HL-60 (cell line): Measurements from ENCODE around the gene SOX15.

Experiments used
- DNase-seq, 2 experiments: peaks; one replicate each; pipeline ENCODE4 v3.0.0-alpha.2; 2010 to 2020; ENCODE audit warnings: low read depth in 1 of 2, low spot score in 1 of 2
- H3K27ac ChIP-seq: fragments of 250-450 bp; sonication (Bioruptor Pico); replicated peaks from 2 replicates; pipeline ENCODE4 v1.5.1; 2020; ENCODE audit warnings: mild to moderate bottlenecking, moderate library complexity
- H3K27me3 ChIP-seq: fragments of 250-450 bp; sonication (Bioruptor Pico); 2 replicates; pipeline ENCODE4 v1.5.1; 2021; ENCODE audit warnings: mild to moderate bottlenecking, moderate library complexity; ENCODE audit not compliant: insufficient read depth, poor library complexity, severe bottlenecking
- H3K4me3 ChIP-seq: replicated peaks from 2 replicates; pipeline ENCODE4 v1.5.1; 2011; ENCODE audit warnings: mild to moderate bottlenecking, control low read depth, low read length; ENCODE audit not compliant: insufficient read depth
- GABPA ChIP-seq: IDR thresholded peaks from 2 replicates; pipeline ENCODE4 v1.6.1; 2012; ENCODE audit warnings: low read depth
- POLR2AphosphoS5 ChIP-seq: IDR thresholded peaks from 2 replicates; pipeline ENCODE4 v1.6.1; 2012; ENCODE audit warnings: low read depth
- SPI1 ChIP-seq: IDR thresholded peaks from 2 replicates; pipeline ENCODE4 v1.6.1; 2012; ENCODE audit warnings: low read depth, mild to moderate bottlenecking, borderline replicate concordance
- TF ChIP-seq, protein P1 (sequence below): IDR thresholded peaks from 2 replicates; pipeline ENCODE4 v1.6.1; 2012; ENCODE audit warnings: low read depth; ENCODE audit not compliant: insufficient replicate concordance
- TF ChIP-seq, protein P2 (sequence below): IDR thresholded peaks from one replicate; pipeline ENCODE4 v1.5.1; 2011; ENCODE audit warnings: low read length, control low read depth, inconsistent platforms; ENCODE audit not compliant: insufficient read depth

The SOX15 gene

GRCh38 chr17:7590743-7591142, 849 bp upstream of the SOX15 start:
- DNase-seq: no peak
- H3K4me3 ChIP-seq: no peak overlapping the region

DNA sequence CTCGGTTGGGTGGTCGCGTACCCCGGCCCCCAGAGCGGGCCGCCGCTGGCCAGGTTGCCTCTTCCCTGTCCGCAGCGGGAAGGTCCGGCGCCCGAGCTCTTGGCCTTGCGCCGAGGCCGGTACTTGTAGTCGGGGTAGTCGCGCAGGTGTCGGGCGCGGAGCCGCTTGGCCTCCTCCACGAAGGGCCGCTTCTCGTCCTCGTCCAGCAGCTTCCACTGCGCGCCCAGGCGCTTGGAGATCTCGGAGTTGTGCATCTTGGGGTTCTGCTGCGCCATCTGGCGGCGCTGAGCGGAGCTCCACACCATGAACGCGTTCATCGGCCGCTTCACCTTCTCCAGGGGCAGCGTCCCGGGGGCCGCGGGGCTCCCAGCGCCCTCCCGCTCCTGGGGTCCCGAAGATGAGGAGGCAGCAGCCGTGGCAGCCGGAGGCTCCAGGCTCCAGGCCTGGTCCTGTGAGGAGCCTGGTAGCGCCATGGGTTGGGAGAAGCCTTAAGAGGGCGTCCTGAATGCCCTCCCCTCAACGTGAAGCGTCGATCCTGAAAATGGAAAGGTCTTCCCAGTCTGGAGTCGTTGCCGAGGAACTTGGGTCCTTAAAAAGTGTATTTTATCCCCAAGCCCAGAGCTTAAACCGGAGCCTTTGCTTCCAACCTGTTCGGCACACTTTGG, 558 bp downstream of the SOX15 start:
- no peak for DNase-seq

More at GRCh38 chr17:7590743-7591142, 849 bp upstream of the SOX15 start:
- H3K27me3 ChIP-seq: no peaks in the 10 kb centered on the region
- TF ChIP-seq GABPA: no peak
- TF ChIP-seq POLR2AphosphoS5: no peak
- TF ChIP-seq, protein P1, sequence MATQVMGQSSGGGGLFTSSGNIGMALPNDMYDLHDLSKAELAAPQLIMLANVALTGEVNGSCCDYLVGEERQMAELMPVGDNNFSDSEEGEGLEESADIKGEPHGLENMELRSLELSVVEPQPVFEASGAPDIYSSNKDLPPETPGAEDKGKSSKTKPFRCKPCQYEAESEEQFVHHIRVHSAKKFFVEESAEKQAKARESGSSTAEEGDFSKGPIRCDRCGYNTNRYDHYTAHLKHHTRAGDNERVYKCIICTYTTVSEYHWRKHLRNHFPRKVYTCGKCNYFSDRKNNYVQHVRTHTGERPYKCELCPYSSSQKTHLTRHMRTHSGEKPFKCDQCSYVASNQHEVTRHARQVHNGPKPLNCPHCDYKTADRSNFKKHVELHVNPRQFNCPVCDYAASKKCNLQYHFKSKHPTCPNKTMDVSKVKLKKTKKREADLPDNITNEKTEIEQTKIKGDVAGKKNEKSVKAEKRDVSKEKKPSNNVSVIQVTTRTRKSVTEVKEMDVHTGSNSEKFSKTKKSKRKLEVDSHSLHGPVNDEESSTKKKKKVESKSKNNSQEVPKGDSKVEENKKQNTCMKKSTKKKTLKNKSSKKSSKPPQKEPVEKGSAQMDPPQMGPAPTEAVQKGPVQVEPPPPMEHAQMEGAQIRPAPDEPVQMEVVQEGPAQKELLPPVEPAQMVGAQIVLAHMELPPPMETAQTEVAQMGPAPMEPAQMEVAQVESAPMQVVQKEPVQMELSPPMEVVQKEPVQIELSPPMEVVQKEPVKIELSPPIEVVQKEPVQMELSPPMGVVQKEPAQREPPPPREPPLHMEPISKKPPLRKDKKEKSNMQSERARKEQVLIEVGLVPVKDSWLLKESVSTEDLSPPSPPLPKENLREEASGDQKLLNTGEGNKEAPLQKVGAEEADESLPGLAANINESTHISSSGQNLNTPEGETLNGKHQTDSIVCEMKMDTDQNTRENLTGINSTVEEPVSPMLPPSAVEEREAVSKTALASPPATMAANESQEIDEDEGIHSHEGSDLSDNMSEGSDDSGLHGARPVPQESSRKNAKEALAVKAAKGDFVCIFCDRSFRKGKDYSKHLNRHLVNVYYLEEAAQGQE: no peak
- no peak for TF ChIP-seq SPI1
- TF ChIP-seq, protein P2, sequence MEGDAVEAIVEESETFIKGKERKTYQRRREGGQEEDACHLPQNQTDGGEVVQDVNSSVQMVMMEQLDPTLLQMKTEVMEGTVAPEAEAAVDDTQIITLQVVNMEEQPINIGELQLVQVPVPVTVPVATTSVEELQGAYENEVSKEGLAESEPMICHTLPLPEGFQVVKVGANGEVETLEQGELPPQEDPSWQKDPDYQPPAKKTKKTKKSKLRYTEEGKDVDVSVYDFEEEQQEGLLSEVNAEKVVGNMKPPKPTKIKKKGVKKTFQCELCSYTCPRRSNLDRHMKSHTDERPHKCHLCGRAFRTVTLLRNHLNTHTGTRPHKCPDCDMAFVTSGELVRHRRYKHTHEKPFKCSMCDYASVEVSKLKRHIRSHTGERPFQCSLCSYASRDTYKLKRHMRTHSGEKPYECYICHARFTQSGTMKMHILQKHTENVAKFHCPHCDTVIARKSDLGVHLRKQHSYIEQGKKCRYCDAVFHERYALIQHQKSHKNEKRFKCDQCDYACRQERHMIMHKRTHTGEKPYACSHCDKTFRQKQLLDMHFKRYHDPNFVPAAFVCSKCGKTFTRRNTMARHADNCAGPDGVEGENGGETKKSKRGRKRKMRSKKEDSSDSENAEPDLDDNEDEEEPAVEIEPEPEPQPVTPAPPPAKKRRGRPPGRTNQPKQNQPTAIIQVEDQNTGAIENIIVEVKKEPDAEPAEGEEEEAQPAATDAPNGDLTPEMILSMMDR: no peak
- no peak overlapping the region for H3K27ac ChIP-seq

DNA sequence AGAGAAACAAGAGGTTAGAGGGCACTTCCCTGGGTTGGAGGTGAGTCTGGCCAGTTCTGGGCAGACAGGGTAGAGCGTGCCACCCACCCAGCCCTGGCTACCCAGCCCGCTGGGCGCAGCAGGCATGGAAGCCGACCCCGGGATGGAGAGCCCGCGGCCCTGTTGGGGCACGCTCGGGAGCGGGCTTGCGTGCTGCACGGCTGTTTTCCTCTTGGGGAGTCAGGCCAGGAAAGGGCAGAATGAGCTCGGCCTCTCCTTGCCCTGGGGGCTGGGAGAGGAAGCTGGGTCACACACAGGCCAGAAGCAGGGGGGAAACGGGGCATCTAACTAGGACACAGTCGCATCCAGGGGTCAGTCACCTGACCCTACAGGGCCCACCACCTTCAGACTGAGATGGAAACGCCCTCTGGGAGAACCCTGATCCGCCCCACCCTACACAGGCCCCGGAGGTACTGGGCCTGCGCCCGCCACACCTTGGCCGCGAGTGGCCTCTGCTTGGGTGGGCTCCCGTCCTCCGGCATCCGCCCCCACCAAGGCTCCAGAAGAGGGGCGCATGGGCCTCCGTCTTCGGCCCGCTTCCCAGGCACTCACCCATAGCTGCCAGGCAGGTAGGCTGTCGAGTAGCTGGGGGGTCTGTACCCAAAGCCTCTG, 1.2 kb downstream of the SOX15 start:
- DNase-seq: peak in 1 of 2 experiments; percentile 0
- peak overlapping the region; percentile 63 for H3K27ac ChIP-seq
- no peaks in the 10 kb centered on the region for H3K27me3 ChIP-seq
- no peak overlapping the region for H3K4me3 ChIP-seq
- TF ChIP-seq POLR2AphosphoS5: no peak
- TF ChIP-seq, protein P2: no peak

More for the DNA sequence above, 558 bp downstream of the SOX15 start:
- Histone ChIP-seq H3K27ac (no peak overlapping the region), H3K4me3 (no peak overlapping the region), H3K27me3 (no peaks in the 10 kb centered on the region)
- TF ChIP-seq, protein P2: no peak
- no peak for TF ChIP-seq POLR2AphosphoS5

- Histone ChIP-seq H3K27ac (peak overlapping the region; percentile 63), H3K27me3 (no peaks in the 10 kb centered on the region), H3K4me3 (no peak overlapping the region)
- no peak for TF ChIP-seq POLR2AphosphoS5
- no peak for TF ChIP-seq SPI1
- TF ChIP-seq, protein P2: no peak
- no peak for TF ChIP-seq GABPA
- TF ChIP-seq, protein P1: no peak
- DNase-seq: peak in 1 of 2 experiments; percentile 58
These were observed 2.3 kb downstream of the SOX15 start for GRCh38 chr17:7587420-7588151.
